Ectodermal cell (in vitro differentiated cells): ENCODE data around the gene MSX2.

ENCODE experiments used
- H3K27ac ChIP-seq: 2 replicates; pipeline ENCODE4 v1.7.0; 2013; ENCODE audit warnings: mild to moderate bottlenecking, low read depth, low read length; ENCODE audit not compliant: insufficient read depth, poor library complexity, severe bottlenecking
- H3K27me3 ChIP-seq: 2 replicates; pipeline ENCODE4 v1.7.0; 2013; ENCODE audit warnings: mild to moderate bottlenecking, low read length; ENCODE audit not compliant: insufficient read depth, control insufficient read depth, poor library complexity, severe bottlenecking
- H3K36me3 ChIP-seq: one replicate; pipeline ENCODE4 v1.7.0; 2013; ENCODE audit warnings: low read length; ENCODE audit not compliant: control insufficient read depth, insufficient read depth
- H3K4me1 ChIP-seq: one replicate; pipeline ENCODE4 v1.7.0; 2013; ENCODE audit warnings: low read length; ENCODE audit not compliant: control insufficient read depth, insufficient read depth
- H3K4me3 ChIP-seq: 2 replicates; pipeline ENCODE4 v1.7.0; 2013; ENCODE audit warnings: low read depth, low read length, control low read depth; ENCODE audit not compliant: insufficient read depth
- H3K9me3 ChIP-seq: 2 replicates; pipeline ENCODE4 v1.7.0; 2013; ENCODE audit warnings: mild to moderate bottlenecking, low read length, moderate library complexity; ENCODE audit not compliant: control insufficient read depth
- WGBS, 2 experiments: methylation state at CpG; one replicate each; pipeline ENCODE4 v1.1.7; 2013; ENCODE audit warnings: missing lambda C conversion rate in 2 of 2; 5-methylcytosine and 5-hydroxymethylcytosine counted together

Gene MSX2

GRCh38 chr5:174773371-174773770, 49.0 kb downstream of the MSX2 start:
- 95 to 97% methylated on average over 3 of the region's 3 CpGs for WGBS, 2 experiments
- Histone ChIP-seq H3K27me3 (no peaks in the 10 kb centered on the region), H3K9me3 (no peaks in the 10 kb centered on the region), H3K36me3 (no peaks in the 10 kb centered on the region), H3K4me3 (no peak overlapping the region), H3K27ac (no peak overlapping the region), H3K4me1 (no peaks in the 10 kb centered on the region)

- Histone ChIP-seq H3K9me3 (no peaks in the 10 kb centered on the region), H3K4me3 (no peak overlapping the region), H3K27me3 (no peaks in the 10 kb centered on the region), H3K4me1 (no peaks in the 10 kb centered on the region), H3K36me3 (no peaks in the 10 kb centered on the region), H3K27ac (no peak overlapping the region)
- WGBS, 2 experiments: 74 to 94% methylated on average over 1 to 3 of the region's 3 CpGs
These were observed 50.7 kb downstream of the MSX2 start for GRCh38 chr5:174775081-174775480.

GRCh38 chr5:174777111-174777510, 52.7 kb downstream of the MSX2 start:
- H3K27ac ChIP-seq: no peak overlapping the region

GRCh38 chr5:174777583-174777982, 53.2 kb downstream of the MSX2 start:
- Histone ChIP-seq H3K27me3 (no peaks in the 10 kb centered on the region), H3K4me3 (no peak overlapping the region), H3K9me3 (no peaks in the 10 kb centered on the region), H3K27ac (no peak overlapping the region), H3K4me1 (no peaks in the 10 kb centered on the region), H3K36me3 (no peaks in the 10 kb centered on the region)
- WGBS, 2 experiments: 93% methylated on average over 2 of the region's 2 CpGs

More at GRCh38 chr5:174777111-174777510, 52.7 kb downstream of the MSX2 start:
- no peaks in the 10 kb centered on the region for H3K9me3 ChIP-seq
- no peaks in the 10 kb centered on the region for H3K27me3 ChIP-seq
- H3K4me1 ChIP-seq: no peaks in the 10 kb centered on the region
- H3K4me3 ChIP-seq: no peak overlapping the region
- 96% methylated on average over 6 of the region's 6 CpGs for WGBS, 2 experiments
- no peaks in the 10 kb centered on the region for H3K36me3 ChIP-seq
